Tibial artery (tissue), 4 donors: Measurements from ENCODE around the gene FOXP2.

Experiments used
- DNase-seq, 2 donors: peaks; one replicate each; pipeline ENCODE4 v3.0.0-alpha.2; 2019
- H3K27ac ChIP-seq, 2 donors: fragments of 200-600 bp; sonication (generic) in 1 of 2; 1 replicate in 1 of 2; 2 replicates in 1 of 2; pipeline ENCODE4 v1.5.1; 2018 to 2019; ENCODE audit warnings: mild to moderate bottlenecking in 1 of 2
- H3K27me3 ChIP-seq, 2 donors: fragments of 200-600 bp; sonication (generic) in 1 of 2; one replicate each; pipeline versions ENCODE4 v1.5.1 to v1.6.0; 2016 to 2019
- H3K36me3 ChIP-seq, 3 donors: fragments of 200-600 bp; sonication (generic) in 2 of 3; one replicate each; pipeline ENCODE4 v1.5.1; 2016 to 2019; ENCODE audit warnings: mild to moderate bottlenecking in 2 of 3
- H3K4me1 ChIP-seq, 4 donors: fragments of 200-600 bp; sonication (generic) in 2 of 4; 1 replicate in 3 of 4; 2 replicates in 1 of 4; pipeline ENCODE4 v1.5.1; 2016 to 2019
- H3K4me3 ChIP-seq, 2 donors: fragments of 200-600 bp; sonication (generic) in 1 of 2; 1 replicate in 1 of 2; 2 replicates in 1 of 2; pipeline ENCODE4 v1.5.1; 2018 to 2019; ENCODE audit warnings: mild to moderate bottlenecking in 2 of 2
- H3K9me3 ChIP-seq, 3 donors: fragments of 200-600 bp; sonication (generic) in 1 of 3; one replicate each; pipeline ENCODE4 v1.5.1; 2016 to 2019
- CTCF ChIP-seq, 2 experiments: fragments of 200-600 bp in 1 of 2; fragments of 450-650 bp in 1 of 2; IDR thresholded peaks; one replicate each; pipeline ENCODE4 v1.5.1; 2017 to 2019; ENCODE audit warnings: antibody characterized with exemption in 2 of 2, mild to moderate bottlenecking in 1 of 2, moderate library complexity in 1 of 2
- intact Hi-C: fragments of 100-400 bp; cut with DNase I; formaldehyde crosslinking; loops from one replicate; pipeline ENCODE4 v1.15.0; 2023; ENCODE audit warnings: low total_unique reads

The FOXP2 gene

GRCh38 chr7:114414156-114415063 lies at the start of gene FOXP2:
Gene FOXP2, plus strand, starts transcription at chr7:114414815. Its CDS starts 11,697 bp downstream, at chr7:114426512.
- Histone ChIP-seq H3K36me3 (no peaks in the 10 kb centered on the region), H3K27me3 (no peaks in the 10 kb centered on the region), H3K27ac (peak within 1 kb of the TSS; percentile 5 to 46), H3K9me3 (no peaks in the 10 kb centered on the region), H3K4me3 (peak within 1 kb of the TSS; percentile 25 to 34), H3K4me1 (peaks cover 0 to 26% (median 0%) of the 10 kb centered on the region in 4 donors)
- intact Hi-C loops: no loop called here
- no peak for DNase-seq
- TF ChIP-seq CTCF (IDR thresholded peaks at IDR 0.05): no peak

DNA sequence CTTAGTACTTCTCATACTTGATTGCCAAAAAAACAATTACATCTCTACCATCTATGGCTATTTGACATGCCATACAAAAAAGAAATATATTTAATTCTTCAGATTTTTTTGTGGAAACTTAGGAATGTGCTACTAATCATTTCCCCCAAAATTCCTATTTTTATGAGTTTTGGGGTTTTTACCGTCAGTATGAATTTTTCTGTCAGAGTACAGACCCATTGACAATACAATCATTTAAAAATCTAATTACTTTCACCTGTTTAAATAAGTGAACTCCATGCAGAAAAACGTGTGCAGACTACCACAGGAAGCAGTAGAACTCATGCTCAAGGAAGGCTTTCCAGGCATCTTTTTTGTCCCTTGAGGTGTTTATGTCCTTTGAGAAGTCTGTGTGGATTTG lies 48.8 kb upstream of the FOXP2 start:
- intact Hi-C loops: no loop called here
- TF ChIP-seq CTCF (IDR thresholded peaks at IDR 0.05): no peak
- no peaks in the 10 kb centered on the region for H3K27me3 ChIP-seq

DNA sequence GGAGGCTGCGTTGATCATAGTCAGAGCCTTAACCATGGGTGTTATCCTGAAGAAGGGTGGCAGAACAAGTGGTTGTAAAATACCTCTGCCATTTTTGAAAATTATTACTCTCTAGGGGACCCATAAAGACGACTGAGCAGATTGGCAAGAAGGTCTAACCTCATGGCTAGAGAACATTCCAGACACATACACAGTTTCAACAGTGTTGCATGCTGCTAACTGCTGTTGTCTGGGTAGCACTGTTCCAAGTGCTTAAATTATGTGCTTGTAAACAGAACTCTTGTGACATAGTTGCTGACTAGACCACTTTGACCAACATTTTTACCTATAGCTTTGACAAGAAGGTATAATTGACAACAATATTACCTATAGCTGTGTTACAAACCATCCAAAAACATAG lies 46.1 kb upstream of the FOXP2 start:
- TF ChIP-seq CTCF (IDR thresholded peaks at IDR 0.05): no peak

More for the DNA sequence above, 48.8 kb upstream of the FOXP2 start:
- Histone ChIP-seq H3K36me3 (no peaks in the 10 kb centered on the region), H3K4me3 (no peak overlapping the region), H3K27ac (no peak overlapping the region), H3K4me1 (no peaks in the 10 kb centered on the region), H3K9me3 (no peaks in the 10 kb centered on the region)
- no peak for DNase-seq

GRCh38 chr7:114369294-114369693 lies 45.3 kb upstream of the FOXP2 start:
- TF ChIP-seq CTCF (IDR thresholded peaks at IDR 0.05): no peak
- Histone ChIP-seq H3K9me3 (no peaks in the 10 kb centered on the region), H3K27me3 (no peaks in the 10 kb centered on the region), H3K4me3 (no peak overlapping the region), H3K27ac (no peak overlapping the region), H3K36me3 (no peaks in the 10 kb centered on the region), H3K4me1 (no peaks in the 10 kb centered on the region)
- intact Hi-C loops: no loop called here
- no peak for DNase-seq

More for the DNA sequence above, 46.1 kb upstream of the FOXP2 start:
- no peaks in the 10 kb centered on the region for H3K4me1 ChIP-seq
- H3K36me3 ChIP-seq: no peaks in the 10 kb centered on the region
- H3K27me3 ChIP-seq: no peaks in the 10 kb centered on the region
- H3K9me3 ChIP-seq: no peaks in the 10 kb centered on the region
- H3K27ac ChIP-seq: no peak overlapping the region
- intact Hi-C loops: no loop called here
- no peak overlapping the region for H3K4me3 ChIP-seq
- no peak for DNase-seq

DNA sequence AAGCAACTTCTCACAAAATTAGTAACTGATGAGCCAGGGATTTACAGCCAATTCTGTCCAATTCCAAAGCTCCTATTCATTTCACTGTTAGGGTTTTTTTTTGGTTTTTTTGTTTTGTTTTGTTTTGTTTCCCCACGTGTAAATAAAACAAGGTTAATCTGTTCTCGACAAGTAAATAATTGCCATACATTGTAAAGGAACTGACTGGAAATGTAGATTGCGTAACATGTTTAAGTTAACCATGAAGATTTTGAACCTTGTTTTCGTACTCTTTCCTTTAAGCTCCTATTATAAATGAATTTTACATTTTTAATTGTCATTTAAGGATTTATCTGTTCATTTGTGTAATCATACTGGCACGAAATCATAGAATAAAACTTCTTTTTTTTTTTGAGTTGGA lies 42.0 kb upstream of the FOXP2 start:
- H3K4me1 ChIP-seq: no peaks in the 10 kb centered on the region
- intact Hi-C loops: no loop called here
- no peak overlapping the region for H3K27ac ChIP-seq
- H3K27me3 ChIP-seq: no peaks in the 10 kb centered on the region
- H3K4me3 ChIP-seq: no peak overlapping the region
- no peaks in the 10 kb centered on the region for H3K9me3 ChIP-seq
- H3K36me3 ChIP-seq: no peaks in the 10 kb centered on the region
- no peak for DNase-seq
- no peak for TF ChIP-seq CTCF (IDR thresholded peaks at IDR 0.05)
